ENCODE measurements around the gene ANKRD1. TPM values are rescaled to one million over a fixed set of nuclear protein-coding genes. Genes with fewer than 3 reads are reported as not detected.
A peak's percentile ranks its signal among the peaks of the same experiment; 100 is the strongest.

ANKRD1 gene
- total RNA-seq = 32.7 and 39.1 TPM in 2 replicates
- polyA plus RNA-seq = 9.4 and 12.6 TPM in 2 replicates

DNA sequence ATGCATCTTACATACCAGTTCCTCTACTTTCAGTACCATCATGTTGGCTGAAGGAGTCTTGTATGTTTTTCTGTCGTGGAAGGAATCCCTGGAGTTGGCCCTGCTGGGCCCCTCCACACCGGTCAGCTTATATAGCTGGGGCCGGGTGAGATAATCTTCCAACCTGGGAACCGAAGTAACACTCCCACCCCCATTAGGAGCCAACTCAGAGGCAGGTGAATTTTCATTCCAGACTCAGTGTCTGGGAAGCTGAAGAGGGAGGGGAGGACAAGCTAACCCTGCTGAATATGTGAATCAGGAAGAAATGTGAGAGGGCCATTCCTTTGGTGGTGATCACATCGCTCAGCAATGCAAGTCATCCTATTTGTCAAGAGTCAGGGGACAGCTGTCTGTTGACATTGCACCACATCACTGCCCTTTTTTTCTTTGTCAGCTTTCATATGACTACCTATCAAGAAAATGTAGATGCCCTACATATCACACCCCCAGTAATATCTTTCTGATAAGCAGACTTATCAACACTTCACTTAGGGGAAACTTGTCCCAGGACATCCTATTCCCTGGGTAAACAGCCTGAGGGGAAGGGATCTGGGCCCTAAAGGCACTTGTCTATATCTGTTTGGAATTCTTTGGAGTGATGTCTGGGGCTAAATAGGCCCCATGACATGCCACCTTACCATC lies at the start of gene ANKRD1:
TSS of gene ANKRD1 (minus strand) at position 102 of the 681 bp plus-strand sequence. CDS start at position 42, 60 bp downstream.
- no peak for TF ChIP-seq CTCF (IDR thresholded peaks at IDR 0.05; ENCODE audit: low read depth, low read length)
- Histone ChIP-seq H3K9me3 (ENCODE audit: low read depth) (no peaks in the 10 kb centered on the region), H3K4me3 (peak within 1 kb of the TSS; percentile 16), H3K27me3 (peaks cover 13% of the 10 kb centered on the region), H3K27ac (peak within 1 kb of the TSS; percentile 87), H3K4me1 (ENCODE audit: low read depth) (peaks cover 40% of the 10 kb centered on the region), H3K36me3 (no peaks in the 10 kb centered on the region)
- peak; percentile 66 to 71 for DNase-seq (ENCODE audit: low read depth in 1 of 2, low spot score in 1 of 2)

- TF ChIP-seq CTCF (IDR thresholded peaks at IDR 0.05; ENCODE audit: low read depth, low read length) = no peak
- H3K27me3 ChIP-seq = no peaks in the 10 kb centered on the region
- H3K4me1 ChIP-seq (ENCODE audit: low read depth) = peaks cover 8% of the 10 kb centered on the region
- H3K36me3 ChIP-seq = no peaks in the 10 kb centered on the region
- no peak overlapping the region for H3K27ac ChIP-seq
- DNase-seq (ENCODE audit: low read depth in 1 of 2, low spot score in 1 of 2) = peak; percentile 9 to 30
- H3K4me3 ChIP-seq = no peak overlapping the region
- H3K9me3 ChIP-seq (ENCODE audit: low read depth) = no peaks in the 10 kb centered on the region
These were observed 49.2 kb upstream of the ANKRD1 start for GRCh38 chr10:90969947-90970673.

GRCh38 chr10:90969121-90969534 lies 48.2 kb upstream of the ANKRD1 start:
- H3K4me1 ChIP-seq (ENCODE audit: low read depth) = peaks cover 8% of the 10 kb centered on the region
- H3K36me3 ChIP-seq = no peaks in the 10 kb centered on the region
- no peak overlapping the region for H3K4me3 ChIP-seq
- DNase-seq (ENCODE audit: low read depth in 1 of 2, low spot score in 1 of 2) = no peak
- no peak for TF ChIP-seq CTCF (IDR thresholded peaks at IDR 0.05; ENCODE audit: low read depth, low read length)
- no peak overlapping the region for H3K27ac ChIP-seq
- no peaks in the 10 kb centered on the region for H3K9me3 ChIP-seq (ENCODE audit: low read depth)
- no peaks in the 10 kb centered on the region for H3K27me3 ChIP-seq

- Histone ChIP-seq H3K27me3 (no peaks in the 10 kb centered on the region), H3K9me3 (ENCODE audit: low read depth) (no peaks in the 10 kb centered on the region), H3K27ac (no peak overlapping the region), H3K36me3 (no peaks in the 10 kb centered on the region), H3K4me1 (ENCODE audit: low read depth) (peaks cover 8% of the 10 kb centered on the region), H3K4me3 (no peak overlapping the region)
- TF ChIP-seq CTCF (IDR thresholded peaks at IDR 0.05; ENCODE audit: low read depth, low read length) = no peak
- DNase-seq (ENCODE audit: low read depth in 1 of 2, low spot score in 1 of 2) = peak in 1 of 2 donors; percentile 36
These were observed 47.6 kb upstream of the ANKRD1 start for GRCh38 chr10:90968328-90969081.

- H3K9me3 ChIP-seq (ENCODE audit: low read depth) = no peaks in the 10 kb centered on the region
- no peaks in the 10 kb centered on the region for H3K27me3 ChIP-seq
- no peak for TF ChIP-seq CTCF (IDR thresholded peaks at IDR 0.05; ENCODE audit: low read depth, low read length)
- no peak for DNase-seq (ENCODE audit: low read depth in 1 of 2, low spot score in 1 of 2)
- no peak overlapping the region for H3K27ac ChIP-seq
- H3K4me3 ChIP-seq = no peak overlapping the region
- peaks cover 8% of the 10 kb centered on the region for H3K4me1 ChIP-seq (ENCODE audit: low read depth)
- no peaks in the 10 kb centered on the region for H3K36me3 ChIP-seq
These were observed 47.0 kb upstream of the ANKRD1 start for GRCh38 chr10:90967865-90968264.

Measured in cardiac muscle cell (in vitro differentiated cells and primary cell).